H9 (cell line): ENCODE measurements around the gene CEP85L. TPM values are rescaled to one million over a fixed set of nuclear protein-coding genes. Genes with fewer than 3 reads are reported as not detected.

ENCODE experiments used
- DNase-seq: peaks from one replicate; pipeline ENCODE4 v3.0.0-alpha.2; 2017
- H2AFZ ChIP-seq: one replicate; pipeline ENCODE4 v1.6.1; 2013; ENCODE audit warnings: mild to moderate bottlenecking, low read length, control low read depth, moderate library complexity
- H2AK5ac ChIP-seq: 2 replicates; pipeline ENCODE4 v1.6.1; 2013; ENCODE audit warnings: low read length, control low read depth, mixed read lengths; ENCODE audit not compliant: insufficient read length
- H2BK120ac ChIP-seq: one replicate; pipeline ENCODE4 v1.6.1; 2013; ENCODE audit warnings: low read depth, mild to moderate bottlenecking, low read length, control low read depth, inconsistent platforms; ENCODE audit not compliant: poor library complexity, severe bottlenecking
- H2BK12ac ChIP-seq: 2 replicates; pipeline ENCODE4 v1.6.1; 2013; ENCODE audit warnings: low read length, control low read depth, mixed read lengths, low read depth; ENCODE audit not compliant: insufficient read length
- H2BK15ac ChIP-seq: 2 replicates; pipeline ENCODE4 v1.6.1; 2013; ENCODE audit warnings: low read depth, low read length, control low read depth
- H2BK20ac ChIP-seq: one replicate; pipeline ENCODE4 v1.6.1; 2013; ENCODE audit warnings: low read depth, mild to moderate bottlenecking, low read length, control low read depth, inconsistent platforms; ENCODE audit not compliant: poor library complexity, severe bottlenecking
- H2BK5ac ChIP-seq: 2 replicates; pipeline ENCODE4 v1.6.1; 2013; ENCODE audit warnings: low read length, control low read depth, mixed read lengths; ENCODE audit not compliant: insufficient read length
- H3K14ac ChIP-seq: 2 replicates; pipeline ENCODE4 v1.6.1; 2013; ENCODE audit warnings: low read length, control low read depth; ENCODE audit not compliant: insufficient read depth
- H3K18ac ChIP-seq: 2 replicates; pipeline ENCODE4 v1.6.1; 2013; ENCODE audit warnings: low read depth, mild to moderate bottlenecking, mixed read lengths, low read length, control low read depth; ENCODE audit not compliant: insufficient read length
- H3K23ac ChIP-seq: 2 replicates; pipeline ENCODE4 v1.6.1; 2013; ENCODE audit warnings: low read length, control low read depth, mixed read lengths, low read depth; ENCODE audit not compliant: insufficient read length
- H3K23me2 ChIP-seq: 2 replicates; pipeline ENCODE4 v1.6.1; 2013; ENCODE audit warnings: low read depth, mild to moderate bottlenecking, mixed read lengths, low read length, control low read depth; ENCODE audit not compliant: insufficient read length, poor library complexity, severe bottlenecking
- H3K27ac ChIP-seq: 2 replicates; pipeline ENCODE4 v1.5.1; 2013; ENCODE audit warnings: low read length, control low read depth, mixed read lengths, low read depth; ENCODE audit not compliant: insufficient read length
- H3K27me3 ChIP-seq: 2 replicates; pipeline ENCODE4 v1.6.1; 2013; ENCODE audit warnings: low read length, control low read depth, inconsistent platforms; ENCODE audit not compliant: insufficient read depth
- H3K4ac ChIP-seq: 2 replicates; pipeline ENCODE4 v1.6.1; 2013; ENCODE audit warnings: low read depth, mild to moderate bottlenecking, control low read depth, inconsistent platforms, low read length, moderate library complexity
- H3K4me1 ChIP-seq: 2 replicates; pipeline ENCODE4 v1.6.1; 2013; ENCODE audit warnings: low read length, control low read depth, inconsistent platforms; ENCODE audit not compliant: insufficient read depth
- H3K4me2 ChIP-seq: 2 replicates; pipeline ENCODE4 v1.6.1; 2013; ENCODE audit warnings: low read length, control low read depth, mixed read lengths; ENCODE audit not compliant: insufficient read length, insufficient read depth
- H3K56ac ChIP-seq: 2 replicates; pipeline ENCODE4 v1.6.1; 2013; ENCODE audit warnings: low read depth, mild to moderate bottlenecking, mixed read lengths, low read length, control low read depth; ENCODE audit not compliant: insufficient read length
- H3K79me1 ChIP-seq: 2 replicates; pipeline ENCODE4 v1.6.1; 2013; ENCODE audit warnings: low read depth, mild to moderate bottlenecking, moderate library complexity, low read length, control low read depth, inconsistent platforms; ENCODE audit not compliant: insufficient read depth, poor library complexity, severe bottlenecking
- H3K79me2 ChIP-seq: 2 replicates; pipeline ENCODE4 v1.6.1; 2013; ENCODE audit warnings: low read length, control low read depth, inconsistent platforms; ENCODE audit not compliant: insufficient read depth
- H3K9ac ChIP-seq: 2 replicates; pipeline ENCODE4 v1.6.1; 2013; ENCODE audit warnings: low read length, control low read depth, mixed read lengths; ENCODE audit not compliant: insufficient read length; ENCODE audit errors: extremely low read depth
- H3K9me3 ChIP-seq: one replicate; pipeline ENCODE4 v1.6.1; 2013; ENCODE audit warnings: low read depth, low read length, inconsistent platforms; ENCODE audit not compliant: control insufficient read depth
- H3T11ph ChIP-seq: one replicate; pipeline ENCODE4 v1.6.1; 2013; ENCODE audit warnings: mild to moderate bottlenecking, low read length, control low read depth, inconsistent platforms
- H4K20me1 ChIP-seq: one replicate; pipeline ENCODE4 v1.6.1; 2013; ENCODE audit not compliant: control insufficient read depth, insufficient read length, insufficient read depth
- H4K5ac ChIP-seq: 2 replicates; pipeline ENCODE4 v1.6.1; 2013; ENCODE audit warnings: low read depth, mild to moderate bottlenecking, mixed read lengths, low read length, control low read depth; ENCODE audit not compliant: insufficient read length
- H4K8ac ChIP-seq: replicated peaks from 2 replicates; pipeline ENCODE4 v1.6.1; 2013; ENCODE audit warnings: low read length, control low read depth, mixed read lengths, low read depth; ENCODE audit not compliant: insufficient read length
- H4K91ac ChIP-seq: 2 replicates; pipeline ENCODE4 v1.6.1; 2013; ENCODE audit warnings: low read depth, mild to moderate bottlenecking, moderate library complexity, mixed read lengths, low read length, control low read depth; ENCODE audit not compliant: insufficient read length
- H3K27ac Mint-ChIP-seq, 3 experiments: 2 replicates in 2 of 3; 3 replicates in 1 of 3; pipeline ENCODE4 v1.8.0; 2020 to 2021; ENCODE audit warnings: mixed read lengths in 3 of 3, mild to moderate bottlenecking in 1 of 3, moderate library complexity in 1 of 3
- H3K27me3 Mint-ChIP-seq: 2 replicates; pipeline ENCODE4 v1.8.0; 2021; ENCODE audit warnings: low read depth, mild to moderate bottlenecking, moderate library complexity, mixed read lengths
- H3K36me3 Mint-ChIP-seq, 3 experiments: 2 replicates in 2 of 3; 3 replicates in 1 of 3; pipeline ENCODE4 v1.8.0; 2020 to 2021; ENCODE audit warnings: low read depth in 3 of 3, mixed read lengths in 3 of 3; ENCODE audit not compliant: insufficient read depth in 1 of 3
- H3K4me1 Mint-ChIP-seq, 2 experiments: 2 replicates each; pipeline ENCODE4 v1.8.0; 2020; ENCODE audit warnings: mixed read lengths in 2 of 2
- H3K4me3 Mint-ChIP-seq, 2 experiments: 2 replicates in 1 of 2; 3 replicates in 1 of 2; pipeline ENCODE4 v1.8.0; 2020 to 2021; ENCODE audit warnings: mild to moderate bottlenecking in 2 of 2, mixed read lengths in 2 of 2, moderate library complexity in 1 of 2
- H3K9me3 Mint-ChIP-seq, 2 experiments: 2 replicates in 1 of 2; 3 replicates in 1 of 2; pipeline ENCODE4 v1.8.0; 2020; ENCODE audit warnings: mild to moderate bottlenecking in 2 of 2, mixed read lengths in 2 of 2, moderate library complexity in 1 of 2
- CTCF ChIP-seq: fragments of 200-600 bp; sonication (generic); conservative IDR thresholded peaks from 3 replicates; pipeline ENCODE4 v1.8.0; 2021; ENCODE audit warnings: antibody characterized with exemption, mild to moderate bottlenecking
- WGBS: extraction: QIAGEN DNeasy Blood & Tissue Kit; methylation state at CpG from one replicate; pipeline ENCODE4 v1.1.7; 2013; ENCODE audit warnings: missing lambda C conversion rate, low lambda C conversion rate, mixed read lengths; ENCODE audit not compliant: insufficient read length; ENCODE audit errors: extremely low coverage; 5-methylcytosine and 5-hydroxymethylcytosine counted together
- total RNA-seq: library from RNA; stranded (reverse); gene quantifications from 2 replicates; pipeline ENCODE4 v1.2.1, GENCODE V29; 2021

CEP85L gene
- total RNA-seq, 1 experiment from 2014 or later, result 3.8 TPM

- Mint-ChIP-seq H3K4me1 (peaks cover 4% of the 10 kb centered on the region in 2 experiments; a peak in 3 of 4 replicates), H3K4me3 (no peak overlapping the region), H3K27me3 (no peaks in the 10 kb centered on the region), H3K9me3 (peaks cover 8 to 18% of the 10 kb centered on the region in 2 experiments), H3K36me3 (peaks cover 12 to 20% (median 19%) of the 10 kb centered on the region in 3 experiments; a peak in 6 of 7 replicates), H3K27ac (no peak overlapping the region)
- Histone ChIP-seq H3K27me3 (no peaks in the 10 kb centered on the region), H3K14ac (no peak overlapping the region), H4K20me1 (no peaks in the 10 kb centered on the region), H3K9me3 (no peaks in the 10 kb centered on the region), H2AK5ac (no peak overlapping the region), H3K4ac (no peak overlapping the region), H3T11ph (no peak overlapping the region), H3K27ac (no peak overlapping the region), H2AFZ (no peak overlapping the region), H2BK15ac (no peak overlapping the region), H3K18ac (no peak overlapping the region), H2BK12ac (no peak overlapping the region), H3K79me1 (no peaks in the 10 kb centered on the region), H3K4me1 (no peaks in the 10 kb centered on the region), H3K4me2 (no peak overlapping the region), H3K79me2 (no peaks in the 10 kb centered on the region), H2BK120ac (no peak overlapping the region), H3K56ac (no peak overlapping the region), H2BK20ac (no peak overlapping the region), H4K91ac (no peak overlapping the region), H3K23me2 (no peaks in the 10 kb centered on the region), H3K9ac (no peak overlapping the region), H4K5ac (no peak overlapping the region), H4K8ac (no peak overlapping the region), H2BK5ac (no peak overlapping the region), H3K23ac (no peak overlapping the region)
- DNase-seq, result no peak
- TF ChIP-seq CTCF, result no peak
- WGBS, result no CpG with 5 or more reads among the region's 3 CpGs
Measured at GRCh38 chr6:118489990-118490389, 161.4 kb downstream of the CEP85L start.
